PFSK-1 (cell line): ENCODE results near the gene MAPK14.

Experiments
- FOXP2 ChIP-seq: optimal IDR thresholded peaks from 2 replicates; pipeline ENCODE3; 2011; ENCODE audit warnings: borderline replicate concordance, control low read depth, inconsistent platforms; ENCODE audit not compliant: insufficient read depth; ENCODE audit errors: extremely low read length, extremely low read depth
- POLR2AphosphoS5 ChIP-seq: IDR thresholded peaks from 2 replicates; pipeline ENCODE4 v1.6.1; 2012; ENCODE audit warnings: low read depth, mild to moderate bottlenecking, control low read depth, low read length, moderate library complexity
- REST ChIP-seq, 2 experiments: IDR thresholded peaks; 2 replicates each; pipeline versions ENCODE4 v1.6.1 to v1.8.0; 2011 to 2012; ENCODE audit warnings: low read depth in 2 of 2, low read length in 2 of 2, control low read depth in 1 of 2, inconsistent platforms in 1 of 2, mild to moderate bottlenecking in 1 of 2, moderate library complexity in 1 of 2; ENCODE audit not compliant: insufficient read depth in 1 of 2
- SIN3A ChIP-seq: IDR thresholded peaks from 2 replicates; pipeline ENCODE4 v1.6.1; 2012; ENCODE audit warnings: mild to moderate bottlenecking, low read length, moderate library complexity, borderline replicate concordance; ENCODE audit not compliant: insufficient read depth
- TAF1 ChIP-seq: IDR thresholded peaks from 2 replicates; pipeline ENCODE4 v1.6.1; 2012; ENCODE audit warnings: low read length, control low read depth, borderline replicate concordance; ENCODE audit not compliant: insufficient read depth

MAPK14 gene

DNA sequence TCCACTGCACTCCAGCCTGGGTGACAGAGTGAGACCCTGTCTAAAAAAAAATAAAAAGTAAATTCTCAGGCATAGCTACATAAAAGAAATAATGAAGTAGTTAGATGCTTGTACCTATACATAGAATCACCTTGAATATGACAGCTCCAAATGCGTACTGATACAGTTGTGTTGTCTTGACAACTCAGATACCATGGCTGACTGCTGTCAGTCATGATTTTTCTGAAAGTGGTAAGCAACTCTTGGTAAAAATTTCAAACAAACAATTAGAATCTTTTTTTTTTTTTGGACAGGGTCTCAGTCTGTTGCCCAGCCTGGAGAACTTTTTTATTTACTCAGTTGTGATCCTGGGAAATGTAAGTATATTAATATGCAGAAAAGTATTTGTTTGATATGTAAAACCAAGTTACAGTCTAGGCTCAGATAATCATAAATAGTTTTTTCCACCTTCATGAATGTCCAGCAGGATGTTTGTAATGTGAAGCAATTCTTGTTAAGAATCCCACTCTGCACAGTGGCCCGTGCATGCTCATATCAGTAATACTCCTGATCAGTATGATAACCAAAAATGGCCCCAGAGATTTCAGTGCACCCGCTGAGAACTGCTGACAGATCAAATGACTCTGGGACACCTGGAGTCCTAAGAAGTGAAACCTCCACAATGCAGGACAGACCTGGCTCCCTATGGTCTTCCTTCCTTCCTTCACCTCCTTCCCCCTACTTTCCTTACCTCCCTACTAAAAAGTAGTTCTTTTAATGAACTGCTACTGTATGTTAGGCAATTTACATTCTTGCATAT, 88.7 kb downstream of the MAPK14 start:
- TF ChIP-seq FOXP2 (no peak), POLR2AphosphoS5 (no peak), TAF1 (no peak), REST (IDR thresholded peaks at IDR 0.05; ENCODE audit: insufficient read depth in 1 of 2, low read depth in 2 of 2, low read length in 2 of 2) (no peak), SIN3A (no peak)

DNA sequence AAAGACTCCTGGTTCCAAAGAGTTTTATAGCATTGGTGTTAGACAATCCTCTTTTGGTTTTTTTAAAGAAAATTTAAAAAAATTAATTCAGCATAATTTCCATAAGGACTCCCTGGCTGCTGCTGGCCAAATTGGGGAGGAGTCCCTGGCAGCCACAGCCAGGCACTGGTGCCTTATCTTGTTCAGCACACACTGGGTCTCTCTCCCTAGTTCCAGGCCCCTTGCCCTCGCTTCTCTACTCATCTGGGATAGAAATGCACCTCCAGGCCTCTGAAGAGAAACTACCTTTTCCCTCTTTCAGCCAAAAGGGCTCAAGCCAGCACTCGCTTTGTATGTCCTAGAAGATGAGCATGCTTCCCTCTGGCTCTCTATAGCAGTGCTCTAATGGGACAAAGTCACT, 89.3 kb downstream of the MAPK14 start:
- TF ChIP-seq REST (IDR thresholded peaks at IDR 0.05; ENCODE audit: insufficient read depth in 1 of 2, low read depth in 2 of 2, low read length in 2 of 2) (no peak), SIN3A (no peak), POLR2AphosphoS5 (no peak), TAF1 (no peak), FOXP2 (no peak)

DNA sequence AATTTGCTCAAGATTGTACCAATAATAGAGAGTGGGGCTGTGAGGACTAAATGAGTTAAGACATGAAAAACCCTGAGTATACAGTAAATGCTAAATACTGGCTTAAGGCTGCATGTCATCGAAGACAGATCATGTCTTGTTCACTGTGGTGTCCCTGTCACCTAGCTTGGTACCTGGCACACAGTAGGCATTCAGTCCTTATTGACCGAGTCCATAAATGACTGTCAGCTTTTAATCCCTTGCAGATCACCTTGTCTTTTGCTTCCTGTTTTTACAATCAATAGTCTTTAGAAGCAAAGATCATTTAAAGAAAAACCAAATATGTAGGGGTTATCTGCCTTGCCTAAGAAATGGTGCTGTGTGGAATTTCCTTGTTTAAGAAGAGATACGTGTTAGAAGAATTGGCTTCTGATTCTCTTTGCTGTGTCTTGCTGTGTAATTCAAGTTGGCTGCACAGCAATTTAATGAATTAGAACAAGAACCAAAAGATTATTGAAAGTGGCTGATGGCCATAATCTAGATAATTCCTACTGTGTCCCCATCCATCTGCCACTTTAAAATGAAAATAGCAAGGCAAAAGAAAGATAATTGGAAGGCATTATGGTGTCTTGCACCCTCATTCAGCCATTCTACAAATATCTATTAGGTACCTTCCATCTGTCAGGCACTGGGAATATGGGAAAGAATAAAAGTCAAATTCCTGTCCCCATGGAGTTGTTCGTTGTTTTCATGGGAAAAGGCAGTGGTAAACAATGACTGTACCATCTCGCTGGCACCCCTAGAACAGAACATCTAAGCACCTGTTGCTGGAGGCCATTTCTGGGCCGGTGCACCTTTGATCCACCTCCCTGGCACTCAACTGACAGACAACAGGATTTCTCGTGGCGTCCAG, 90.3 kb downstream of the MAPK14 start:
- TF ChIP-seq SIN3A, result no peak
- no peak for TF ChIP-seq FOXP2
- no peak for TF ChIP-seq REST (IDR thresholded peaks at IDR 0.05; ENCODE audit: insufficient read depth in 1 of 2, low read depth in 2 of 2, low read length in 2 of 2)
- TF ChIP-seq TAF1, result no peak
- TF ChIP-seq POLR2AphosphoS5, result no peak

DNA sequence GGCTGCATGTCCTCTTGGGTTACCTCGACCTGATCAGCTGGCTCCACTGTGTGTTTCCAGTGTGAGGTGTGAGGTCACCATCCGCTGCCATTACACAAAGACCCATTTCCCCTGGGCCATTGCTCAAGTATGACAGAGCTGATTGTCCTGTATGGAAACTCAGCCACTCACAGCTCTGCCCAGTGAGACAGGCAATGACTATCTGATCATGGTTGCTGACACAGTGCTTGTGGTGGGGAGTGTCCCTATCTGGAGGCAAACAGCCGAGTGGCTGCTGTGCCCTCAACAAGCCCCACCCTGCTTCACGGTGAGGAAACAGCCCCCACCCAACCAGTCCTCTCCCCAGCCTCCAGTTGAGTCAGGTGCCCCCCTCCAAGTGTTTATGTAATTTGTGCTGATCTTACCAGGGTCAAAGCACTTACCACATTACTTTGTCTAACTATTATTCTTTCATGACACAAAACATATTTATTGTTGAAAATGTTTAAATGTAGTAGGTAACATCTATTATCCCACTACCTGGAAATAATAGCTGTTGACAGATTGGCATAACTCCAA, 91.0 kb downstream of the MAPK14 start:
- TF ChIP-seq REST (IDR thresholded peaks at IDR 0.05; ENCODE audit: insufficient read depth in 1 of 2, low read depth in 2 of 2, low read length in 2 of 2) (no peak), TAF1 (no peak), FOXP2 (no peak)
